HepG2 (cell line): ENCODE data around the gene CCDC177. TPM values are rescaled to one million over a fixed set of nuclear protein-coding genes. Genes with fewer than 3 reads are reported as not detected.

Experiments
- ATM ChIP-seq: fragments of 450-650 bp; IDR thresholded peaks from 2 replicates; pipeline ENCODE4 v1.7.1; 2017; ENCODE audit warnings: mild to moderate bottlenecking, borderline replicate concordance
- CCDC6 ChIP-seq: sonication (generic); formaldehyde crosslinking; IDR thresholded peaks from 2 replicates; pipeline ENCODE4 v1.8.1; 2022; ENCODE audit warnings: mild to moderate bottlenecking, missing genetic modification reagents, moderate library complexity
- E2F1 ChIP-seq: sonication (generic); formaldehyde crosslinking; IDR thresholded peaks from 2 replicates; pipeline ENCODE4 v1.5.0; 2020; ENCODE audit warnings: missing genetic modification reagents
- GATAD1 ChIP-seq: IDR thresholded peaks from 2 replicates; pipeline ENCODE4 v1.6.1; 2016; ENCODE audit warnings: missing genetic modification reagents, missing compliant biosample characterization
- IKZF1 ChIP-seq: fragments of 450-650 bp; IDR thresholded peaks from 2 replicates; pipeline ENCODE4 v1.7.1; 2016
- IRF1 ChIP-seq: sonication (generic); formaldehyde crosslinking; IDR thresholded peaks from 2 replicates; pipeline ENCODE4 v1.4.0; 2020; ENCODE audit warnings: low read depth, mild to moderate bottlenecking, missing genetic modification reagents
- JDP2 ChIP-seq: sonication (generic); formaldehyde crosslinking; IDR thresholded peaks from 2 replicates; pipeline ENCODE4 v1.8.1; 2022; ENCODE audit warnings: missing genetic modification reagents, borderline replicate concordance
- MZF1 ChIP-seq: sonication (generic); formaldehyde crosslinking; IDR thresholded peaks from 2 replicates; pipeline ENCODE4 v1.8.1; 2023; ENCODE audit warnings: mild to moderate bottlenecking, missing genetic modification reagents, borderline replicate concordance
- NKX3-1 ChIP-seq: sonication (generic); formaldehyde crosslinking; IDR thresholded peaks from 2 replicates; pipeline ENCODE4 v1.5.0; 2020; ENCODE audit warnings: missing genetic modification reagents
- PATZ1 ChIP-seq: sonication (generic); formaldehyde crosslinking; IDR thresholded peaks from 2 replicates; pipeline ENCODE4 v1.4.0; 2020; ENCODE audit warnings: missing genetic modification reagents
- PRPF4 ChIP-seq: fragments of 200-400 bp; formaldehyde crosslinking; IDR thresholded peaks from 2 replicates; pipeline ENCODE4 v1.6.1; 2016; ENCODE audit warnings: low read length, low read depth; ENCODE audit not compliant: poor library complexity, severe bottlenecking
- SMARCC2 ChIP-seq: fragments of 450-650 bp; IDR thresholded peaks from 2 replicates; pipeline ENCODE4 v1.6.1; 2017; ENCODE audit warnings: antibody characterized with exemption, mild to moderate bottlenecking
- SRF ChIP-seq: IDR thresholded peaks from 2 replicates; pipeline ENCODE4 v1.6.1; 2011; ENCODE audit warnings: mild to moderate bottlenecking, low read depth, low read length, moderate library complexity
- SRSF1 ChIP-seq: fragments of 200-400 bp; formaldehyde crosslinking; optimal IDR thresholded peaks from 2 replicates; pipeline ENCODE3; 2017; ENCODE audit warnings: mild to moderate bottlenecking, low read depth, low read length, moderate library complexity
- TERF1 ChIP-seq: sonication (generic); formaldehyde crosslinking; IDR thresholded peaks from 2 replicates; pipeline ENCODE4 v1.8.0; 2022; ENCODE audit warnings: mild to moderate bottlenecking, missing genetic modification reagents, moderate library complexity
- TOE1 ChIP-seq: sonication (generic); formaldehyde crosslinking; IDR thresholded peaks from 2 replicates; pipeline ENCODE4 v1.4.0; 2020; ENCODE audit warnings: mild to moderate bottlenecking, missing genetic modification reagents
- ZNF136 ChIP-seq: sonication (generic); formaldehyde crosslinking; IDR thresholded peaks from 2 replicates; pipeline ENCODE4 v1.8.1; 2022; ENCODE audit warnings: low read depth, mild to moderate bottlenecking, moderate library complexity, missing genetic modification reagents
- ZNF382 ChIP-seq: sonication (generic); formaldehyde crosslinking; IDR thresholded peaks from 2 replicates; pipeline ENCODE4 v1.5.0; 2020; ENCODE audit warnings: missing genetic modification reagents, mild to moderate bottlenecking, borderline replicate concordance
- ZNF652 ChIP-seq: IDR thresholded peaks from 2 replicates; pipeline ENCODE4 v1.6.1; 2016; ENCODE audit warnings: low read depth, borderline replicate concordance
- ZNF678 ChIP-seq: sonication (generic); formaldehyde crosslinking; IDR thresholded peaks from 2 replicates; pipeline ENCODE4 v1.4.0; 2020; ENCODE audit warnings: mild to moderate bottlenecking, missing genetic modification reagents
- ZNF687 ChIP-seq: sonication (generic); formaldehyde crosslinking; IDR thresholded peaks from 2 replicates; pipeline ENCODE4 v1.5.1; 2020; ENCODE audit warnings: mild to moderate bottlenecking, missing genetic modification reagents, moderate library complexity
- ZNF790 ChIP-seq: sonication (generic); formaldehyde crosslinking; IDR thresholded peaks from 2 replicates; pipeline ENCODE4 v1.8.0; 2022; ENCODE audit warnings: missing genetic modification reagents, mild to moderate bottlenecking, borderline replicate concordance
- polyA plus RNA-seq, 8 experiments: library from polyadenylated mRNA; depleted of rRNA in 3 of 8; stranded (reverse) in 7 of 8; unstranded in 1 of 8; fragments of >200 nt; fragmentation: Illumina TruSeq in 4 of 8; extraction: Trizol in 4 of 8; gene quantifications; 2 replicates each; pipeline versions ENCODE4 v1.2.1 to v1.2.3, GENCODE V29; 2011 to 2016; ENCODE audit warnings: low read depth in 4 of 8, missing spikeins in 1 of 8, mixed read lengths in 1 of 8; ENCODE audit not compliant: insufficient read depth in 1 of 8
- total RNA-seq, 5 experiments: library from RNA; depleted of rRNA; stranded (reverse); fragments of >200 nt; fragmentation: Illumina TruSeq; extraction: Trizol; gene quantifications; 2 replicates each; pipeline ENCODE4 v1.2.3, GENCODE V29; 2016; ENCODE audit warnings: low read depth in 1 of 5

CCDC177 gene
- total and polyA plus RNA-seq, 2 of the 13 experiments (the other 11 are each of a cell fraction or from before 2014, with no cell fraction given) = not detected

- TF ChIP-seq ZNF678 (CRISPR knock-in tag) = no peak
- no peak for TF ChIP-seq SRF
- no peak for TF ChIP-seq TOE1 (CRISPR knock-in tag)
- TF ChIP-seq SMARCC2 = no peak
- TF ChIP-seq NKX3-1 (CRISPR knock-in tag) = no peak
- no peak for TF ChIP-seq ZNF790 (CRISPR knock-in tag)
- no peak for TF ChIP-seq CCDC6 (CRISPR knock-in tag)
- TF ChIP-seq SRSF1 = no peak
- TF ChIP-seq GATAD1 (CRISPR knock-in tag) = no peak; the same call in 1 of the 2 replicates
- no peak for TF ChIP-seq ZNF687 (CRISPR knock-in tag)
- no peak for TF ChIP-seq MZF1
- TF ChIP-seq PATZ1 (CRISPR knock-in tag) = no peak
- TF ChIP-seq TERF1 (CRISPR knock-in tag) = no peak
- TF ChIP-seq ZNF652 (CRISPR knock-in tag) = no peak
- no peak for TF ChIP-seq ZNF136 (CRISPR knock-in tag)
- TF ChIP-seq ATM = no peak
- no peak for TF ChIP-seq ZNF382 (CRISPR knock-in tag)
- no peak for TF ChIP-seq PRPF4
- TF ChIP-seq JDP2 = no peak; the same call in 1 of the 2 replicates
- no peak for TF ChIP-seq IRF1
- no peak for TF ChIP-seq IKZF1
- no peak for TF ChIP-seq E2F1 (CRISPR knock-in tag)
These were observed 5.4 kb upstream of the CCDC177 start (continued) for GRCh38 chr14:69580009-69580577.
